Heart left ventricle (tissue), 13 donors: ENCODE results near the gene BRMS1.

ENCODE experiments used
- CTCF ChIP-seq, 12 donors: fragments of 200-600 bp; sonication (generic) in 4 of 12; IDR thresholded peaks; one replicate each; pipeline versions ENCODE4 v1.5.0 to v1.8.0; 2018 to 2022; ENCODE audit warnings: antibody characterized with exemption in 12 of 12, mild to moderate bottlenecking in 5 of 12
- POLR2A ChIP-seq, 2 donors: fragments of 450-650 bp; IDR thresholded peaks; one replicate each; pipeline ENCODE4 v1.6.1; 2017; ENCODE audit warnings: antibody characterized with exemption in 2 of 2, mild to moderate bottlenecking in 2 of 2, moderate library complexity in 2 of 2
- donor health status: ischemic (EF 13 %, LVEDD 7.1; RV severe dilation, severe dysfunction).
- donor health status: DM: no; HTN: yes; CAD: no.
- donor health status: DM: no; HTN: no; CAD: no.
- donor health status: ischemic (EF 25% LVEDD 6.9; RV normal size, moderate dysfunction).
- donor health status: ischemic (EF 25% LVEDD 5.7; RV mildly dilated, moderate dysfunction).
- donor health status: ischemic (EF 35%, LVEDD 5.7; RV mildly dilated, moderate dysfunction).
- donor health status: nonischemic (EF 11% LVEDD 7.7; RV severe dilation, severe dysfunction).
- donor health status: DM: yes; HTN: yes; CAD: no.
- donor health status: PGD.
- donor health status: ischemic (EF 29% LVEDD 5.4; RV normal size, mild dysfunction).
- donor health status: nonischemic (EF 23%, LVEDD 6.1; RV moderate dilation, normal function).

- TF ChIP-seq POLR2A (IDR thresholded peaks at IDR 0.05) (no peak), CTCF (IDR thresholded peaks at IDR 0.05) (no peak)
Measured at GRCh38 chr11:66349084-66349386, 4.1 kb upstream of the BRMS1 start.
